IPS-NIHi11 (cell line): ENCODE measurements around the gene QPRT.
"Not testable (repeated sequence)": the region's sequence is repeated elsewhere in the genome, so short reads cannot be mapped to it uniquely, and the experiment has no call there.

Experiments
- DNase-seq: peaks from one replicate; pipeline ENCODE4 v3.0.0; 2012; ENCODE audit warnings: mixed read lengths, low spot score

QPRT gene

DNA sequence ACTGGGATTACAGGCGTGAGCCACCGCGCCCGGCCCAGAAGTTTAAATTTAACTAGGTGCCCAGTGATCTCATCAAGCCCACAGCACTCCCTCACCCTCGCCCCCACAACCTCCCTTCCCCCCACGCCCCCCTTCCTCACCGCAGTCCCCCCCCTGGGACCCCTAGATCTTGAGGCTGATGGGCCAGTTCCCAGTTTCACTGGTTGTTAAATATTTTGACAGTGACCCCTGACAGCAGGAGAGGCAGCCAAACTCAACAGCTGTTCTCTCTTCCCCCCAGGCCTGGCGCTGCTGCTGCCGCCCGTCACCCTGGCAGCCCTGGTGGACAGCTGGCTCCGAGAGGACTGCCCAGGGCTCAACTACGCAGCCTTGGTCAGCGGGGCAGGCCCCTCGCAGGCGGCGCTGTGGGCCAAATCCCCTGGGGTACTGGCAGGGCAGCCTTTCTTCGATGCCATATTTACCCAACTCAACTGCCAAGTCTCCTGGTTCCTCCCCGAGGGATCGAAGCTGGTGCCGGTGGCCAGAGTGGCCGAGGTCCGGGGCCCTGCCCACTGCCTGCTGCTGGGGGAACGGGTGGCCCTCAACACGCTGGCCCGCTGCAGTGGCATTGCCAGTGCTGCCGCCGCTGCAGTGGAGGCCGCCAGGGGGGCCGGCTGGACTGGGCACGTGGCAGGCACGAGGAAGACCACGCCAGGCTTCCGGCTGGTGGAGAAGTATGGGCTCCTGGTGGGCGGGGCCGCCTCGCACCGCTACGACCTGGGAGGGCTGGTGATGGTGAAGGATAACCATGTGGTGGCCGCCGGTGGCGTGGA, 15.6 kb downstream of the QPRT start:
- peak; percentile 3 for DNase-seq

GRCh38 chr16:29695675-29696074, 16.7 kb downstream of the QPRT start:
- DNase-seq: not testable (repeated sequence)

GRCh38 chr16:29696881-29697331, 17.9 kb downstream of the QPRT start:
- DNase-seq: peak; percentile 3

GRCh38 chr16:29697391-29697790, 18.4 kb downstream of the QPRT start:
- no peak for DNase-seq

DNA sequence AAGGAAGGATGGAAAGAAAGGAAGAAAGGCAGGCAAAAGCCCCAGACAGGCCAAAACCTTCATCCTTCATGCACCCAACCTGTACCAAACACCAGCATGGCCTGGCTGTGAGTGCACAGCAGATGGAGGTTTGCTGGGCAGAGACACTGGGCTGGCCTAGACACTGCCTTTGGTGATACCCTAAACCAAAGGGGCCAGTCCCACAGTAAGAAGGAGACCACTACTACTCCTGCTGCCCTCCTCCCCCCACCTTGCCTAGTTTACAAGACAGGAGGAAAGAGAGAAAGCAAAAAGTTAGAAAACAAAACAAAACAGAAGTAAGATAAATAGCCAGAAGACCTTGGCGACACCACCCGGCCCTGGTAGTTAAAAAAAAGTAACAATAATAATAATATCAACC, 19.1 kb downstream of the QPRT start:
- DNase-seq: no peak

DNA sequence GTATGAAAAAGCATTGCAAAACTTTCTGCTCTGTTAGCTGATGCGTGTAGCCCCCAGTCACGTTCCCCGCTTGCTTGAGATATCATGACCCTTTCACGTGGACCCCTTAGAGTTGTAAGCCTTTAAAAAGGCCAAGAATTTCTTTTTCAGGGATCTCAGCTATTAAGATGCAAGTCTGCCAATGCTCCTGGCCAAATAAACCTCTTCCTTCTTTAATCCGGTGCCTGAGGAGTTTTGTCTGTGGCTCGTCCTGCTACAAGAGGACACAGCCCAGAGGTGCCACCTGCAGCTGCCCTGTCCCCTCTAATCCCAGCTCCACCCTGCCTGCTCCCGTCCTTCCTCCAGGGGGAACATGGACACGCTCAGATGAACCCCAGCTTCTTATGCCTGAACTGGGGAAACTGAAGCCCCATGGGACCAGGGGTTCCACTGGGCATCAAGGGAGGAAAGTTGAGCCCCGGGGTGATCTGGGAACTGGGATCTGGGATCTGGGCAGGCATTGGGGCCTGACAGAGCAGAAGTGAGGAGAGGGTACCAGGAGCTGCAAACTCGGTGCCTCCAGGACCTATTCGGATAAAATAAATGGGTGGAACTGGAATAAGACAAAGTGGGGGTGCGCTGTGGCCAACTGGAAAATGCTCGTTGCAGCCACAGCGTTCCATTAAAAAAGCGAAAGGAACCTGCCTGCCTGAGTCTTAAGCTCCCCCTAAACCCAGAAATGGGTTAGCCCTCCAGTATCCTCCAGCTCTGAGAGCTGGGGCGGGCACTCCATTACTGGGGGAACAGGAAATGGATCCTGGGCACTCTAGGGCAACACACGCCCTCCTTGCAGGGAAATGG, 19.7 kb downstream of the QPRT start:
- DNase-seq: peak; percentile 7

GRCh38 chr16:29699324-29700219, 20.6 kb downstream of the QPRT start:
- peak; percentile 4 for DNase-seq

GRCh38 chr16:29700253-29700987, 21.4 kb downstream of the QPRT start:
- DNase-seq: peak; percentile 87

GRCh38 chr16:29701214-29701555, 22.2 kb downstream of the QPRT start:
- no peak for DNase-seq

- no peak for DNase-seq
Measured at GRCh38 chr16:29702269-29702668, 23.3 kb downstream of the QPRT start.

GRCh38 chr16:29705030-29705429, 26.1 kb downstream of the QPRT start:
- DNase-seq: no peak

DNA sequence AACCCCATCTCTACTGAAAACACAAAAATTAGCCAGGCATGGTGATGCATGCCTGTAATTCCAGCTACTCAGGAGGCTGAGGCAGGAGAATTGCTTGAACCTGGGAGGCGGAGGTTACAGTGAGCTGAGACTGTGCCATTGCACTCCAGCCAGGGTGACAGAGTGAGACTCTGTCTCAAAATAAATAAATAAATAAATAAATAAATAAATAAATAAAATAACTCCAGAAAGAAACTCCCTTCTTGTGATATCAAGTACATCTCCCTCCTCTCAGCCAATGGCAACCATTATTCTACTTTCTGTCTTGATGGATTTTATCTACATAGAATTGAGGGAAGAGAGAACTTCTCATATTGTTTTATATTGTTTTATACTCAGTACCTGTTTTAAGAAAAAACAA, 28.2 kb downstream of the QPRT start:
- DNase-seq: not testable (repeated sequence)

DNA sequence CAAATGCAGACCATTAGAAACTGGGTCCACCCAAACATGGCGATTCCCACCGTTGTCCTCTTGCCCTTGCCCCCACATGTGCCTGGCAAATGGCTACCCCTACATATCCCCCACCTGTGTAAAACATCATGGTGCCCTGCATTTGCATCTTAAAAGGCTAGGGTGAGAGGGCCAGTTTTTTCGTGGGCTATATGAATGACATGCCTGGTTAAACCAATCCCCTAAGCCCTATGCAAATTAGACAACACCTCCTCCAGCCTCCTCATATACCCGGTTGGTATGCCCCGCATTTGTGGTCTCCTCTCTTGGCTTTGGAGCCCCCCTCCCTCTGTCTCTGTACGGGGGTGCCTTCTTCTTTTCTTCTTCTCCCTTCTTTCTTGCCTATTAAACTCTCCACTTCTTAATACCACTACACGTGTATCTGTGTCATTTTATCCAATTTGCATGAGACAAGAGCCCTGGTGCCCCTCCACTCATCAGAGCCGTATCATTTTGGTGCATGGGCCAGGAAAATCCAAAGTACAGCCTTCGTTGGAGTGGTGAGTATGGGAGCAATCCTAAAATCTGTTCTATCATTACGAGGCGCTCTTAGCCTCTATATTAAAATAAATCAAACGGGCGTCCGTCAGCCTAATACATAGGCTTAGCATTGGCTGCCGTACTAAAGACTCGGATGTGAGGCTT, 30.1 kb downstream of the QPRT start:
- peak; percentile 50 for DNase-seq

GRCh38 chr16:29709657-29710056, 30.7 kb downstream of the QPRT start:
- not testable (repeated sequence) for DNase-seq

- no peak for DNase-seq
Measured at GRCh38 chr16:29710227-29711219, 31.5 kb downstream of the QPRT start.

DNA sequence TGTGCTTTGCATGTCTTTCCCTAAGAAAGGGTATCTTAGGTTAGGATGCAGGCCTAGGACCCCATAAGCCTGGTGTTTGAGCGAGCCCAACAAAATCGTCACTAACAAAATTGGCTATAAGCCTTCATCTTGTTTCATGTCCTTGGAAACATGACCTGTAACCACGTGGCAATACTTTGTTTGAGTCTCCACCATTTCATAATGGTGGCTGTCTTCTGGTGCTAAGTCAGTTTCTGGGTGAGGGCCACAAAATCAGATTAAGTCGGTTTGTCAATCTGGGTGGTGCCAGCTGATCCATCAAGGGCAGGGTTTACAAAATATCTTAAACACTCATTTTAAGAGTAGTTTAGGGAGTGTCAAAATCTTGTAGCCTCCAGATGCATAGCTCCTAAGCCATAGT, 33.8 kb downstream of the QPRT start:
- no peak for DNase-seq

DNA sequence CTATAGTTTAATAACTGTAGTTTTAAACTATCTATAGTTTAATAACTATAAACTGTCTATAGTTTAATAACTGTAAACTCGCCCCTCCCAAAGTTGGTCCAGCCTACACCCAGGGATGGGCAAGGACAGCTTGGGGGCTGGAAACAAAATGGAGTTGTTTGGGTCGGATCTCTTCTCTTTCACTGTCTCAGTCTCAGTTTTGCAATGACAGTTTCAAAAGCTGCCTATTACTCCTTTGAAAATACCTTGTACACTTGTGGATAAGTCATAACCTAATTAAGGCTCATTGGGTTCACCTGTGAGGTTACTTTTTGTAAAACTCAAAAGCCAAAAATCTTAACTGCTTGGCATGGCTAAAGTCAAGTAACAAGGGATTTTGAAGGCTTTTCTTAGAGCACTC, 35.4 kb downstream of the QPRT start:
- no peak for DNase-seq

DNA sequence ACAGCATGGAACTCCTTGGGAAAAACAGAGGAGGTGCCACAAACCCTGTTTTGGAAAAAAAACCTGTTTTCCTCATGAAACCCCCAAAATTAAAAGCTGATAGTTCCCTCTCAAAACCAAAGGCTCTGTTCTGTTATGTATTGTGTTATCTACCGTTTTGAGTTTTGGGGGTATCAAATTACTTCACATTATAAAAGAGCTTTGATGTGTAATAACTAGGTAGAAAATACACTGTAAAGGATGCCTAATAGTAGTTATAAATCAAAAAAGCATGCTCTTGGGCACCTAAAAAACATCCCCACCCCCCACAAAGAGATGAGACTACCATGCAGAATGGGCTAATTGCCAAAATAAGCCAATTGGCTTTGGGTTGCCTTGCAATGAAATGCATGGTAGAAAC, 36.0 kb downstream of the QPRT start:
- DNase-seq: no peak

DNA sequence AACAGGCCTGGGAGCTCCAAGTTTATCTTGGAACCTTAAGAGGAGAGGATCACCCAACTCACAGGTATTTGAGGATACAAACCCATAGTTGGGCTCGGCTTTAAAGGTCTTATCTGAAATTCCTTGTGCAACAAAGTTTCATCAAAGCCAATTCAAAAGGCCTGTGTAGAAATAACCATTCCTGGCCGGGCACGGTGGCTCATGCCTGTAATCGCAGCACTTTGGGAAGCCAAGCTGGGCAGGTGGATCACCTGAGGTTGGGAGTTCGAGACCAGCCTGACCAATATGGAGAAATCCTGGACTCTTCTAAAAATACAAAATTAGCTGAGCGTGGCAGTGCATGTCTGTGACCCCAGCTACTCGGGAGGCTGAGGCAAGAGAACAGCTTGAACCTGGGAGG, 38.1 kb downstream of the QPRT start:
- no peak for DNase-seq

DNA sequence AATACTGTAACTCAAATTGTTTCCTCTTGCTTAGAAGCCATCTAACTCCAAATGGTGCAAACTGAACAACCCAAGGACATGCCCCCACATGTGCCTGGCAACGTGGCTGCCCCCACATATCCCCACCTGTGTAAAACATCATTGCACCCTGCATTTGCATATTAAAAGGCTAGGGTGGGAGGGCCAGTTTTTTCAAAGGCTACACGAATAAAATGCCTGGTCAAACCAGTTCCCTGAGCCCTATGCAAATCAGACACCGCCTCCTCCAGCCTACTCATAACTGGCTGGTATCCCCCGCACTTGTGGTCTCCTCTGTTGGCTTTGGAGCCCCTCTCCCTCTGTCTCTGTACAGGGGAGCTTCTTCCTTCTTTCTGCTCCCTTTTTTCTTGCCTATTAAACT, 40.1 kb downstream of the QPRT start:
- no peak for DNase-seq
